Measurements from ENCODE around the gene CCSER1. TPM values are rescaled to one million over a fixed set of nuclear protein-coding genes. Genes with fewer than 3 reads are reported as not detected.

Gene CCSER1
- total and polyA plus RNA-seq, 2 experiments from 2014 or later, result not detected

- H3K9me2 ChIP-seq (ENCODE audit: insufficient read depth), result no peaks in the 10 kb centered on the region
- no peak for TF ChIP-seq EZH2 (IDR thresholded peaks at IDR 0.05; ENCODE audit: insufficient read depth, poor library complexity, severe bottlenecking)
- TF ChIP-seq EZH2phosphoT487 (IDR thresholded peaks at IDR 0.05; ENCODE audit: insufficient read depth, low read depth), result no peak
- no peaks in the 10 kb centered on the region for H3K4me1 ChIP-seq (ENCODE audit: insufficient read depth)
- H3F3A ChIP-seq (ENCODE audit: insufficient read depth), result no peaks in the 10 kb centered on the region
- no peaks in the 10 kb centered on the region for H3K9me3 ChIP-seq (ENCODE audit: low read depth)
- no peaks in the 10 kb centered on the region for H4K20me1 ChIP-seq (ENCODE audit: insufficient read depth)
- WGBS, 2 experiments (ENCODE audit: low coverage in 1 of 2, low lambda C conversion rate in 2 of 2, missing lambda C conversion rate in 2 of 2), result 4 to 13% methylated on average over 2 of the region's 2 CpGs
- DNase-seq, result no peak
- no peak overlapping the region for H3K9ac ChIP-seq
- H3K36me3 ChIP-seq (ENCODE audit: low read depth), result no peaks in the 10 kb centered on the region
- H3K79me2 ChIP-seq (ENCODE audit: insufficient read depth), result no peaks in the 10 kb centered on the region
- in situ Hi-C loops (cut with MboI), result no loop called here
- H3K27me3 ChIP-seq (replicated peaks; ENCODE audit: insufficient read depth), result no peaks in the 10 kb centered on the region
- H3K4me3 ChIP-seq, result no peak overlapping the region
- no peak overlapping the region for H3K27ac ChIP-seq
- no peak overlapping the region for H2AFZ ChIP-seq
- H3K4me2 ChIP-seq (ENCODE audit: unreplicated experiment), result no peak overlapping the region
These were observed 937.9 kb downstream of the CCSER1 start for GRCh38 chr4:91065117-91065516.

GRCh38 chr4:91070736-91071135, 943.5 kb downstream of the CCSER1 start:
- WGBS, 2 experiments (ENCODE audit: low coverage in 1 of 2, low lambda C conversion rate in 2 of 2, missing lambda C conversion rate in 2 of 2), result 11 to 18% methylated on average over 3 of the region's 3 CpGs

GRCh38 chr4:91076147-91076546, 949.0 kb downstream of the CCSER1 start:
- H3F3A ChIP-seq (ENCODE audit: insufficient read depth), result no peaks in the 10 kb centered on the region
- no peak overlapping the region for H3K4me3 ChIP-seq
- H3K27me3 ChIP-seq (replicated peaks; ENCODE audit: insufficient read depth), result no peaks in the 10 kb centered on the region
- H3K4me2 ChIP-seq (ENCODE audit: unreplicated experiment), result no peak overlapping the region
- no peaks in the 10 kb centered on the region for H4K20me1 ChIP-seq (ENCODE audit: insufficient read depth)
- no peak overlapping the region for H2AFZ ChIP-seq
- no peak overlapping the region for H3K27ac ChIP-seq
- H3K4me1 ChIP-seq (ENCODE audit: insufficient read depth), result no peaks in the 10 kb centered on the region
- in situ Hi-C loops (cut with MboI), result no loop called here
- TF ChIP-seq EZH2 (IDR thresholded peaks at IDR 0.05; ENCODE audit: insufficient read depth, poor library complexity, severe bottlenecking), result no peak
- TF ChIP-seq EZH2phosphoT487 (IDR thresholded peaks at IDR 0.05; ENCODE audit: insufficient read depth, low read depth), result no peak
- H3K9ac ChIP-seq, result no peak overlapping the region
- no peaks in the 10 kb centered on the region for H3K79me2 ChIP-seq (ENCODE audit: insufficient read depth)
- H3K9me2 ChIP-seq (ENCODE audit: insufficient read depth), result no peaks in the 10 kb centered on the region
- no peak for DNase-seq
- no peaks in the 10 kb centered on the region for H3K36me3 ChIP-seq (ENCODE audit: low read depth)
- H3K9me3 ChIP-seq (ENCODE audit: low read depth), result no peaks in the 10 kb centered on the region

More at GRCh38 chr4:91070736-91071135, 943.5 kb downstream of the CCSER1 start:
- Histone ChIP-seq H3K9ac (no peak overlapping the region), H3K9me2 (ENCODE audit: insufficient read depth) (no peaks in the 10 kb centered on the region), H3K27me3 (replicated peaks; ENCODE audit: insufficient read depth) (no peaks in the 10 kb centered on the region), H3K79me2 (ENCODE audit: insufficient read depth) (no peaks in the 10 kb centered on the region), H3F3A (ENCODE audit: insufficient read depth) (no peaks in the 10 kb centered on the region), H3K4me3 (no peak overlapping the region), H3K36me3 (ENCODE audit: low read depth) (no peaks in the 10 kb centered on the region), H3K4me2 (ENCODE audit: unreplicated experiment) (no peak overlapping the region), H3K4me1 (ENCODE audit: insufficient read depth) (no peaks in the 10 kb centered on the region), H3K9me3 (ENCODE audit: low read depth) (no peaks in the 10 kb centered on the region), H3K27ac (no peak overlapping the region), H2AFZ (no peak overlapping the region), H4K20me1 (ENCODE audit: insufficient read depth) (no peaks in the 10 kb centered on the region)
- in situ Hi-C loops (cut with MboI), result no loop called here
- DNase-seq, result no peak
- TF ChIP-seq EZH2 (IDR thresholded peaks at IDR 0.05; ENCODE audit: insufficient read depth, poor library complexity, severe bottlenecking), result no peak
- TF ChIP-seq EZH2phosphoT487 (IDR thresholded peaks at IDR 0.05; ENCODE audit: insufficient read depth, low read depth), result no peak

GRCh38 chr4:91085961-91086360, 958.8 kb downstream of the CCSER1 start:
- Histone ChIP-seq H3K4me3 (no peak overlapping the region), H3K9me2 (ENCODE audit: insufficient read depth) (no peaks in the 10 kb centered on the region), H3K79me2 (ENCODE audit: insufficient read depth) (no peaks in the 10 kb centered on the region), H4K20me1 (ENCODE audit: insufficient read depth) (no peaks in the 10 kb centered on the region), H3K27me3 (replicated peaks; ENCODE audit: insufficient read depth) (no peaks in the 10 kb centered on the region), H3F3A (ENCODE audit: insufficient read depth) (no peaks in the 10 kb centered on the region), H3K9ac (no peak overlapping the region), H3K4me1 (ENCODE audit: insufficient read depth) (no peaks in the 10 kb centered on the region), H3K36me3 (ENCODE audit: low read depth) (no peaks in the 10 kb centered on the region), H3K27ac (no peak overlapping the region), H3K9me3 (ENCODE audit: low read depth) (no peaks in the 10 kb centered on the region), H2AFZ (no peak overlapping the region), H3K4me2 (ENCODE audit: unreplicated experiment) (no peak overlapping the region)
- in situ Hi-C loops (cut with MboI), result no loop called here
- TF ChIP-seq EZH2phosphoT487 (IDR thresholded peaks at IDR 0.05; ENCODE audit: insufficient read depth, low read depth) (no peak), EZH2 (IDR thresholded peaks at IDR 0.05; ENCODE audit: insufficient read depth, poor library complexity, severe bottlenecking) (no peak)
- no peak for DNase-seq
- WGBS, 2 experiments (ENCODE audit: low coverage in 1 of 2, low lambda C conversion rate in 2 of 2, missing lambda C conversion rate in 2 of 2), result 0 to 4% methylated on average over 2 of the region's 2 CpGs

GRCh38 chr4:91087743-91088142, 960.5 kb downstream of the CCSER1 start:
- H3K36me3 ChIP-seq (ENCODE audit: low read depth), result no peaks in the 10 kb centered on the region
- no peak overlapping the region for H3K9ac ChIP-seq
- WGBS, 2 experiments (ENCODE audit: low coverage in 1 of 2, low lambda C conversion rate in 2 of 2, missing lambda C conversion rate in 2 of 2), result 4 to 7% methylated on average over 1 of the region's 1 CpG
- no peaks in the 10 kb centered on the region for H3K79me2 ChIP-seq (ENCODE audit: insufficient read depth)
- no peak overlapping the region for H3K4me3 ChIP-seq
- no peaks in the 10 kb centered on the region for H3K27me3 ChIP-seq (replicated peaks; ENCODE audit: insufficient read depth)
- no peak overlapping the region for H3K4me2 ChIP-seq (ENCODE audit: unreplicated experiment)
- DNase-seq, result no peak
- no peaks in the 10 kb centered on the region for H3K9me2 ChIP-seq (ENCODE audit: insufficient read depth)
- H4K20me1 ChIP-seq (ENCODE audit: insufficient read depth), result no peaks in the 10 kb centered on the region
- TF ChIP-seq EZH2 (IDR thresholded peaks at IDR 0.05; ENCODE audit: insufficient read depth, poor library complexity, severe bottlenecking) (no peak), EZH2phosphoT487 (IDR thresholded peaks at IDR 0.05; ENCODE audit: insufficient read depth, low read depth) (no peak)
- in situ Hi-C loops (cut with MboI), result no loop called here
- H3F3A ChIP-seq (ENCODE audit: insufficient read depth), result no peaks in the 10 kb centered on the region
- H2AFZ ChIP-seq, result no peak overlapping the region
- no peaks in the 10 kb centered on the region for H3K4me1 ChIP-seq (ENCODE audit: insufficient read depth)
- H3K27ac ChIP-seq, result no peak overlapping the region
- no peaks in the 10 kb centered on the region for H3K9me3 ChIP-seq (ENCODE audit: low read depth)

Measured in GM23248 (cell line).